GM18870 (cell line): ENCODE results near the gene BCL11A.

Experiments used
- ATAC-seq: cut with Tn5 transposase; IDR thresholded peaks from one replicate; pipeline ENCODE4 v1.9.1; 2021; ENCODE audit warnings: moderate library complexity; ENCODE audit not compliant: unreplicated experiment

The BCL11A gene

DNA sequence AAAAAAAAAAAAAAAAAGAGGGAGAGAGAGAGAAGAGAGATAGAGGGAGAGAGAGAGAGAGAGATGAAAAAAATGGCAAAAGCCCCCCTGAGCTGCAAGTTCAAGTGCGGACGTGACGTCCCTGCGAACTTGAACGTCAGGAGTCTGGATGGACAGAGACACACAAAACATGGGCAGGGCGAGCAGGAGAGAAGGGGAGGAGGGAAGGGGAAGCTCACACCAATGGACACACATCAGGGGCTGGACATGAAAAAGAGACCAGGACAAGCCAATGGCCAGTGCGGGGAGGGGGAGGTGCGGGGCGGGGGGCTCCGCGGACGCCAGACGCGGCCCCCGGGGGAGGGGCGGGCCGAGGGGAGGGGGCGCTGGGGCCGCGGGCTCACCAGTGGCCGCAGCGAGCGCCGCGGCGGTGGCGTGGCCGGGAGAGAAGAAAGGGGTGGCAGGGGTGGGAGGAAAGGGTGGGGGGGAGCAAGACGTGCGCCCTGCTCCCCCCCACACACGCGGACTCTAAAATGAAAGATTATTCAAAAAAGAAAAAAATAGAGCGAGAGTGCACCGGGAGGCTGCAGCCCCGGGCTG lies at the start of gene BCL11A:
TSS of gene BCL11A (minus strand) at position 160 of the 579 bp plus-strand sequence. CDS start 384 bp downstream, outside the sequence.
- ATAC-seq: no peak

DNA sequence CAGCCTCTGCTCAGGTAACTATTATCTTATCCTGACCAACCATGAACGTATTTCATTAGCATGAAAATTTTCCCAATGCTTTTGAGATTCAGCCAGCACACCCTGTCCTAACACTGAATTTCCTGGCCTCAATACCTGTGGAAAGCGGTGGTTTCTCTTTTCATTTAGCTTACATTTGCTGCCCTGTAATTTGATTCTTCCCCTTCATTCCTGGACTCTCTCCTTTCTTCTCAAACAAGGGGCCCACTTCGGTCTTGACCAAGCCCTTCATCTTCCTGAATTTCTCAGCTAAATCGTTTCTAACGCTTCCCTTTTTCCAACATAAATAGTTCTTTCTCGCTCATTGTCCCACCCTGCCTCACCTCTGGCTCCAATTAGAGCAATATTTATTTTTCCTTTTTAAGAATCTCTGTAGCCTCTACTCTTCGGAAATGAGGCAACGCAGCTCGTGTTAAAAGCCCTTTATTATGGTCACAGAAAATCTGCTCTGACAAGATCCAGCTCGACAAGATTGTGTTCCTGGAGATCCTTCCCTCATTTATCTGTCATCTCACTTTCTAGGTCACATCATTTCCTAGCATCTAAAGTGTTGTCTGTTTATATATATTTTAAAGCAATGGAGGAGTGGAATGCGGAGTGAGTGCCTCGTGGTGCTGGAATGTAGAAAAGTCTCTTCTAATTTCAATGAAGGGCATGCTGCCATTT lies 49.5 kb upstream of the BCL11A start:
- no peak for ATAC-seq

DNA sequence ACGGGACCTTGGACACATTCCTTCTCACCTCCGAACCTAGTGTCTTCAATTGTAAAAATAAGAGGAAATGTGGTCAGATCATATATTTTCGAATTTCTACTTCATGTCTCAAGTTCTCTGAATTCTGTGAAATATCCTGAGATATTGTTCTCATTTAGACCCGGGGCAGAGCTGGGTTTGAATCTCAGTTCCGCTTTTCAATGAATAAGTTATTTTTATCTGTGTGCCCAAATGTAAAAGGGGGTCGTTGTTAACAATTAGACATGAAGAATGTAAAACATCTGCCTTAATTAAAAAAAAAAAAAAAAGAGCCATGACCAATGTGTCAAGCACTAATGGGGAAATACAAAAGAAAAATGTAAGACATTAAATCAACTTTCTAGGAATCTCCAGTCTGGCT lies 48.9 kb upstream of the BCL11A start:
- ATAC-seq: no peak

DNA sequence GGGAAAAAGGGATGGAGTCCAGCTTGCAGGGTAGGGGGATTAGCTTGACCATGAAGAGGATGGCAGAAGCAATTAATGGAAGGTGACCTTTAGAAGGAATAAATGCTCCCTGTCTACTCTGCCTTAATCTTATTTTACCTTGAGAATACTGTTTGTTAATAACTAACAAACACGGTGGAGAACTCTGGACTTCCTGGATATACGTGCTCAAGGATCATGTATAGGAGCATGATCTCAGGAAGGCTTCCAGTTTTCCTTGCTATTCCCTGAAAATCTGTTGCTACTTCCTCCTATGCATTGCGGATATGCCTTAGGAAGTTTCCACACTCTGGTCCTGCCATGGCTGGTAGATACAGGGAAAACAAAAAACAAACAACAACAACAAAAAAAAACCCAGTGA lies 44.8 kb upstream of the BCL11A start:
- no peak for ATAC-seq

DNA sequence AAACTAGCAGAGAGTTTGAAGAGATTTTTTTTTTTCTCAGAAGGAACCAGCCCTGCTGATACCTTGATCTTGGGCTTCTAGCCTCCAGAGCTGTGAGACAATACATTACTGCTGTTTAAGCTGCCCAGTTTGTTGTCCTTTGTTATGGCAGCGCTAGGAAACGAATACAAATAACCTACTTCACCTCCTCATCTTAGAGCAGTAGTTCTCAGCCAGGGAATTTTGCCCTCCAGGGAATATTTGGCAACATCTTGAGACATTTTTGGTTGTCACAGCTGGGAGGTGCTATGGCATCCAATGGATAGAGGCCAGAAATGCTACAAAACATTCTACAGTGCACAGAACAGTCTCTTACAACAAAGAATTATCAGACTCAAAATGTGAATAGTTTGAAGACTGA lies 43.9 kb upstream of the BCL11A start:
- ATAC-seq: no peak

DNA sequence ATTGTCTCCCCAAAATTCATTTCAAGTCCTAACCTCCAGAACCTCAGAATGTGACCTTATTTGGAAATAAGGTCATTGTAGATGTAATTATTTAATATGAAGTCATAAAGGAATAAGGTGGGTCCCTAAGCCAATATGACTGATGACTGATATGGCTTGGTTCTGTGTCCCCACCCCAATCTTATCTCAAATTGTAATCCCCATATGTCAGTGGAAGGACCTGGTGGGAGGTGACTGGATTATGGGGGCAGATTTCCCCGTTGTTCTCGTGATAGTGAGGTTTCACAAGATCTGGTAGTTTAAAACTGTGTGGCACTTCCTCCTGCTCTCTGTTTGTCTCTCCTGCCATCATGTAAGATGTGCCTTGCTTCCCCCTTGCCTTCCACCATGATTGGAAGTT lies 43.0 kb upstream of the BCL11A start:
- no peak for ATAC-seq

DNA sequence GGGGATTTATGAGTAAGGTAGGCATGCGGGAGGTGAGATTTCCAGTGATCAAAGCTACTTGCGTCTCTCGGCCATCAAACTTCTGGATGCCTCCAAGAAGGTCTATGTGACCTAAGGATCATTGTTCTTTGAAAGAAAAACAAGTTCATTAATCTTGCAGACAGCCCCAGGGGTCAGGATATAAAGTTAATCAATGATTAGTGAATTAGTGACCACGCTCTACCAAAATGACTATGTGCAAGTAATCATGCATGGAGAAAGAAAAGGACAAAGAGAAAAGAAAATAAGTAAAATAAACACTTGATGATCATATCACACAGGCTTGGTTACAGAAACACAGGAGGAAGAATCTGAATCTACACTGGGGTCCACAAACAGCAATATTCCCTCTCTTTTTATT lies 42.5 kb upstream of the BCL11A start:
- ATAC-seq: no peak

DNA sequence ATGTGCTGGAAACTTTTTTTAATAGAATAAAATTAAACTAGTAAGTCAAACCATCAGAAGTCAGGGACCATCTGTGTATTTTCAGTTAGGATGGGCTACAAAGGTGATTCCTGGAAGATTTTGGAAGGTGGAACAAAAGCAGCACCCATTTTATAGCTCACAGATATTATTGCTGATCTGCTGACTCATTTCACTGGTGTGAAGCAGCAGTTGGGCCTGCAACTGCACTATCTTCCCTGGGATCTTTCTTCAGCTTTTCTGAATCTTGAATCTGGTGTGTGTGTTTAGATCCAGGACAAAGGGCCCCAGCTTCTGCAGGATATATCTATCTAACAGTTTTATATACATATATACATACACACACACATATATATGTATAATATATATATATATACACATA lies 35.6 kb upstream of the BCL11A start:
- no peak for ATAC-seq

DNA sequence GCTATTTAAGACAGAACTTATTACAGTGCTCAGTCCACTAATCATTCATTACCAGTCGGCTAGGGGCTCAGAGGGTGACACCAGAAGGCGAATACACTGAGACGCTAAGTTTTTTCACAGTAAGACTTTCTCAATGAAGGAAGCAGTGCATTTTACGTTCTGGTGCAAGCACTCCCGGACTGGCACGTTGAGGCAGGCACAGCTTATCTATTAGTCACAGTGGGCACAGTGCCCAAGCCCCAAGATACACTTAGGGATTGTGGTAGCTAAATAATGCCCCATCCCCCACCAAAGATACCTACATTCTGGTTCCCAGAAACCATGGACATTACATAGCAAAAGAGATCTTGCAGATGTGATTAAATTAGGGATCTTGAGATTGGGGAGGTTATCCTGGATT lies 32.6 kb upstream of the BCL11A start:
- ATAC-seq: no peak

DNA sequence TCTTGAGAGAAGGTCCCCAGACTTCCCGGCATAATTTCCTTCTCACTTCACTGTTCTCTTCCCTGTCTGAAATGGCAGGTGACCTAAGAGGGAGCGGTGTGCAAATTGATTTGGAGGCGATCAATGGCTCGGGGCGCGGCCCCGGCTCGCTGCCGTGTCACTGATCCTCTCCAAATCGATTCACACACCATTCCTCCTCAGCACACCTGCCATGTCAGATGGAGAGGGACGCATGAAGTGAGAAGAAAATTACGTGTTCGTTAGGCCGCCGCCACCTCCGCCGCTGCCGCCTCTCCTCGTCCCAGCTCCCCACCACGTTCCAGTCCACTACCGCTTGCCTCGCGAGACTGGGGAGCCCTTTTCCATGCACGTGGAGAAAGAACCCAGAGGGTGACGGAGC lies 31.8 kb upstream of the BCL11A start:
- no peak for ATAC-seq

DNA sequence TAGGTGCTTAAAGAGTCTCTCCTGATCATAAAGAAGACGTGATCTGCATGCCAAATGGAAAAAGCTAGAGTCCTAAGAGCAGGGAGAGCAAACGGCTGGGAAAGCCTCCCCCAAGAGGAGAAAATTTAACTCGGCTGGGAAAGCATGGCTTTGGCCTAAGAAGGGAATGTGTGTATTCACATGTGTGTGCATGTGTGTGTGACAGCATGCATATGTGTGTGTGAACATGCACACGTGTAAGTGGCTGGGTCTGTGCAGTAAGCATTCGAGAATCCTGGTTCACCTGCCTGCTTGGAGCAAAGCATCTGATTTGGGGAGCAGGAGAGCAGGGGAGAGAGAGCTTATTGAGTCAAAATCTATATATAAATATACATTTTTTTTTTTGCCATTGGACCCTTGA lies 30.1 kb upstream of the BCL11A start:
- ATAC-seq: no peak

DNA sequence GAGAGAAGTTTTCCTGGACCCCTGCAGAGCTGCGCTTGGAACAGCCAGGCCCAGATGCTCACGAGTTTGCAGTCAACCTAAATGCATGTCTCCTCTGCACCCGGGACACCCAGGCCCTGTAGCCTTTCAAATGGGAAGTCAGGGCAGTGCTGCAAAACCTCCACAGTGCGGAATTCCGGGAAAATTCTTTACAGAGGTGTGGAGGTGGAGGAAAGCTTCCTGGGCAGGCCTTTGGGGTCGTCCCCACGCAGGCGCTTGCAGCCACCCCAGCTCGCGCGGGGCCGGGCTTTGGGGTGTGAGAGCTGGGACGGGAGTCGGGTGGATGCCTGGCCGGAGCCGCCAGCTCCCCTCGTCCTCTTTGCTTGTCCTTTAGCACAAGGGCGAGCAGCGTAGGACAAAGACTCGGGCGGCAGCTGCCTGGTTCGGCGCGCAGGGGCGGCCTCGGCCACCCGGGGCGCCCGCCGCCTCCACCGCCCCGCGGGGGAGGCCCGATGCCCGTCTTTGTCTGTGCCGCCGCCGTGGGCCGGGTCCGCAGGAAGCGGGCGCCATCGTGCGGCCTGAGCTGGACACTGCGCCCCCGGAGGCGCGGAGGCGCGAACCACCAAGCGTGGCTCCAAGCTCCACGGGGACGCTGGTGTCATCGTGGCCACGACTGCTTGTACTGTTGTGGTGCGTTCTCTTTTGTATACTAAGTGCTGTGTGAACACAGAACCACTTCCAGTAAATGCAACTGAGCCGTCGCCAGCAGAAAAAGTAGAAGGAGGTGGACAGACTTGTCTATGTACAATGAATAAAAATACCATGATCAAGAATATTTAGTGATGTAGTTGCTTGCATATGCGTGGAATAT lies 28.2 kb upstream of the BCL11A start:
- peak; percentile 74 for ATAC-seq

DNA sequence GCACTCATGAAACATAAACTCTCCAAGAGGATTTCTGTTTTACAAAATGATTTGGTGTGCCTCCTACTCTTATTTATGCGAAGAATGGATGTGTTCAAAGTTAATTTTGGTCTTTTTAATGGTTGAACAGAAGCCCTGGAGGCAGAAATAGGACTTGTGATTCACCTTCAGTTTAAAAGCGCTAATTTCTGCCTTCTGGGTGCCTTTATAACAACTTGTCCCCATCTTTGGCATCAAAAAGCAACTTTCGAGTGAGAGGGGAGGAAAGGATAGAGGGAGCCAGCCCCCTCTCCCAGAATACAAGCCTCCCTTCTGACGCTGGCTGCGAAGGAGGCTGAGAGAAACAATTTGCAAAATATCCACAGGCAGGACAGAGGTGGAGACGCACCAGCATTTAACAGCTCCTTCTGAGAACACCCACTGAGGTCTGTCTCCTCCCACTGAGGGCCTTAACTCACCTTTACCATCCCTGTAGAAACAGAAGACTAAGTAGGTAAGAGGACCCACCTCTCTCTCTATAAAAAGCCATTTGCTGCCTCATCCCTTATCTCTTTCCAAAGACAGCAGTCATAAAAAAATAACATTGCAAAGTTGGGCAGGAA lies 24.3 kb upstream of the BCL11A start:
- ATAC-seq: no peak

DNA sequence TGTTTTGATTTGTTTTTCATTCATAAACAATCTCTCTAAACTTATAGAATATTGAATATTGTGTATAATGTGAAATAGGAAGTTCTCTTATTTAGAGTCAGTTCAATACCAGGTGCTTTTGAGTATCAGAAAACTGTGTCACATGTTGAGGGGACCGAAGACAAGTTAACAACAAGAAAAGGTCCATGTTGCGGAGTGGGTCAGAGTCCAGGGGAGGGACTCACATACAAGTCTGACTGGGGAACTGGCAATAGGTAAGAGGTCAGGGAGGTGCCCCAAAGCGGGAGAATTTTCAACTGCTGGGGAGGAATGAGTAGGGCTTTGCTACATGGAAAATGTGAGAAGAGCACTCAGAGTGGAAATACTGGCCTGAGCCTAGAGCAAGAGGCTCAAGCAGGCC lies 19.8 kb upstream of the BCL11A start:
- no peak for ATAC-seq

DNA sequence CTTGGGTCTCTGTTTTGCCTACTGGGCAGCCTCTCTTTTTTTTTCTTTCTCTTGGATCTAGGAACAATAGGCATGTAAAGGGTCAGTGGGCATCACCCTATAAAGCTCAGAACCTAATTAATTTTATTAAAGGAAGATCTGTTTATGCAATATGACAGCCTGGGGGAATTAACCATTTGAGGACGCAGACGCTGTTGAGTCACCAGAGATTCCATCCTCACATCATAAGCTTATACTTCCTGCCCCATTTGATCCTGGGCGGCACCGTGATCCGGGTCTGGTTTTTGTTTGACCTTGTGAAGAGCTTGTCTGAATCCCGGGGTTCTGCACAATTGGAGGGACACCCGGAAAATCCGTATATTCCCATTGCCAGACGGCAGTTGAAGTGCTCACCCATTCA lies 16.8 kb upstream of the BCL11A start:
- no peak for ATAC-seq

DNA sequence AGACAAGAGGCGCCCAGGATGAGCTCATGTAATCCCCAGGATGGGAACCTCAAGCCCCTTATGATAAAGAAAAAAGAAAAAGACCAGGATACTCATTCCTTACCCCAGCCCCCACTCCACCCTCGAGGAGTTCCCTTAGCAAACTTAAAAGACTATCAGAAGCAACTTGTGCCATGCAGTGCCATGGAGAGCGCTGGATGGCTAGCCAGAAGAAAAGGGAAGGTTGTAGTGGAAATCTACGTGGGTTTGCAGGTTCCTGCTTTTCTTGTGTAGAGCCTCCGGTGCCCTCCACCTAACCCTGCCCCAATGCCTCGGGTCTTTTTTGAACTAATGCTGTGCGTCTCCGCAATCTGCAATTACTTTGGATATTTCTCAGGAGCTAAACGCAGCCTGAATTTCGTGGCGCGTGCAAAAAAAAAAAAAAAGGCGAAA lies 16.2 kb upstream of the BCL11A start:
- ATAC-seq: no peak

DNA sequence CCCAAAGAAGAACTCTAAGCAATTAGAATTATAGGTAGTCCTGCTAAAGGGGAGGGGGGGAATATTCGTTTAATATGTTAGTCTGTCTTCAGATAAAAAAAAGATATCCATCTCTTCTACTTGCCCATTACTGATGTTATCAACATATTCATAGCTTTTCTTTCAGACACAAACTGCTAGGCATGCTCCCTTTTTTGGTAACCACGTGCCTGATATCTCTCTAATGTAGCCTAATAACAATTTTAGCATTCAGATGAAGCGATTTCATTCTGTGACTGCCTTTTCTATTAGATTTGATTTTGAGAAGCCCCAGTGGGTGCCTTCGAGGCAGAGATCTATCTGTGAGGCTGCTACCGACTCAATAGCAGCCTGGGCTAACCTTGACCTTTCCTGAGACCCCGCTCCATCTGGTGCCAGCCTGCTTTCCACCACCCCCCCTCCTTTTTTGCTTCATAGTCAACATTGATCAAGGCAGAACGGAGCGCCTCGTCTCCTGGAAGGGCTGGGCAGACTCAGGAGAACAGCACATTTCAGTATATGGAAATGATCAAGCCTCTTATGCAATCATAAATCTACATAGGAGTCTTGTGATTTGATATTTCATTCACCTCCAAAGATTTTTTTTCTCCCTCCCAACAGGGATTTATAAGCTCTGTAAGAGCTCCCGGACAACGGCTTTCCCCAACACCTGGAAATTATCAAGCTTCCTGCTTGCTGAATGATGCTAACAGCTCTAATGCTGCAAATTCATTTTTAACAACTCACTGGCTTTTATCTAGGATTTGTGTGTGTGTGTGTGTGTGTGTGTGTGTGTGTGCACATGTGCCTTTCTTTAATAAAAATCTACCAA lies 14.7 kb upstream of the BCL11A start:
- ATAC-seq: no peak

DNA sequence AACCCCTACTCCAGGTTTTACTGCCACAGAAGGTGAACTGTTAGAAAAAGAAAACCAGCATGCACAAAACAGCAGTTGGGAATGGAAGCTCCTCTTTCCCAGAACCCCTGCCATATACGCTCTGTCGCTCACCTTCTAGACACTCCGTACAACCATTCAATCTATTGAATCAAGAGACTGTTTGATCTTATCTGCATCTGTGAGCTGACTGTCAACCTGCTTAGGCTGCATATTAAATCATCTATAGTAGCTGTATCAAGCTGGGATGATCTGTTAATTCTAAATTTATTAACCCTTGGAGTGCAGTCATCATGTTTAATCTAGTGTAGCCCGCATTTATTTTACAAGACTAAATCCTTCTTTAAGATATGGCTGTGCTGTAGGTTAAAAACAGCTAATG lies 13.6 kb upstream of the BCL11A start:
- ATAC-seq: no peak

DNA sequence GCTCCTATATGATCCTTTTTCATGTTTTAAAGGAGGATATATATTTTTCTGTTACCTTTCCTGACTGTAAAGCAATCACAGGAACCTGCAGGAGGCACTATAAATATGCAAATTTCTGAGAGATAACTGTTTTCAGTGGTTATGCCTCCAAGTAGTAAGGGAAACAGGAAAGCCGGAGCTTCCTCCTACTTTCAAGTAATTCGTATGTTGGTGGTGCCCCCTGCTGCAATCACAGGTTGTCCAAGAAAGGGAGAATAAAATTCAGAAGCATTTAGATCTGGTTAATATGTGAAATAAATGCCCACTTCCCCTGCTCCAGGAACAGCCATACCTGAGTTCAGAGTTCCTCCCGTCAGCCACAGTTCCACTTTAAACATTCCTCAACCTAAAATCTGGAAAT lies 12.0 kb upstream of the BCL11A start:
- ATAC-seq: no peak

DNA sequence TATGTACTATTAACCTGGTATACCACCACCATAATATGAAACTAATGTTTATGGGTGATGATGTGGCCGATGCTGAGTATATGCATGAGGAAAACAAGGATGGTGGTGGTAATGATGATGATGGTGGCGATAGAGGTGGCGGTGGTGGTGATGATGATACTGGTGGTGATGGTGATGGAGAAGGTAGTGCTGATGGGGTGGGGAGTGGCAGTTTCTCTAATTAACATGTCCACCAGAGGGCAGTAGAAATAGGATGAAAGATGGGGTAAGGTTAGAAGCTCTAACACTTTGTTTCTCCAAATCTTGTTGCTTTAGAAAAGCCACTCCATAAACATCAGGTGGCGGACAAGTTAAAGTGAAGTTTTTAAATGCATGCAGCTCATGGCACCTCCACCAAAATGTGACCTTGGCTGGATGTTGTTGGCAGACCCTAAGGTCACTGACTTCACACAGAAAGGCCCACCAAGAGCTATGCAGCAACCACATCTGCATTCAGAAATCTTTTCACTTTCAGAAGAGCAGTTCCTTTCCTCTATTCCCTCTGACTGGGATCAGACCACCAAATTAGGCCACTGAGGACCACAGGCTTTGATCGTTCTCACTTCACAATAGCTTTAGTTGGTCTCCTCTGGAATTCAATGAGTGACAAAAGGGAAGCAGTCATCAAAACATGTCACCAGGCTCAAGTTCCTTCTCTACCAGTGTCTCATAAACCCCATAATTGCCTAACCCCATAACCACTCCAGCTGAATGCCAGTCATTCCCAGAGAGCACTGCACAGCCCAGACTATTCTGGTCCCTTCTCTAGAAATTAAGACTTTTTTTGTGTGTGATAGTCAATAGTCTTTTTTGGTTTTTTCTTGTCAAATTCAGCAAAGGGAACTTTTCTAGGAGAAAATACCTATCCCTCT lies 7.5 kb upstream of the BCL11A start:
- ATAC-seq: peak; percentile 52
